Endothelial cell of umbilical vein (primary cell): ENCODE results near the gene TRMT112. TPM values are rescaled to one million over a fixed set of nuclear protein-coding genes. Genes with fewer than 3 reads are reported as not detected.

ENCODE experiments used
- BruUV-seq: library from RNA; stranded (reverse); fragments of 400-500 nt; replicated peaks from 2 replicates; lab custom pipeline; 2021; lab: Mats Ljungman, UMichigan
- CTCF ChIA-PET: fragments of 300-600, 350-600 bp; sonication (Branson Sonifier 250); formaldehyde crosslinking; loops from one replicate; lab custom pipeline; 2021; ENCODE audit warnings: antibody characterized with exemption, inconsistent platforms; lab: Charles Lee
- POLR2A ChIA-PET: fragments of 300-600, 350-600 bp; sonication (Branson Sonifier 250); formaldehyde crosslinking; loops from one replicate; lab custom pipeline; 2021; ENCODE audit warnings: antibody characterized with exemption, inconsistent platforms; lab: Charles Lee
- DNase-seq: peaks from one replicate; pipeline ENCODE4 v3.0.0-alpha.2; 2011; ENCODE audit warnings: low read depth, low spot score
- FAIRE-seq: peaks from 2 replicates; lab custom pipeline; 2011; peaks lifted over from hg19 to GRCh38; lab: Jason Lieb, UNC
- H2AFZ ChIP-seq: 2 replicates; pipeline ENCODE4 v1.6.0; 2012; ENCODE audit warnings: low read depth, low read length, control low read depth, inconsistent platforms
- H3K27ac ChIP-seq: 2 replicates; pipeline ENCODE4 v1.5.1; 2011; ENCODE audit warnings: low read depth, mild to moderate bottlenecking, control low read depth, low read length, moderate library complexity; ENCODE audit not compliant: insufficient read depth
- H3K27me3 ChIP-seq, 2 experiments: 2 replicates each; pipeline versions ENCODE4 v1.6.0 to v1.6.1; 2011; ENCODE audit warnings: low read length in 2 of 2, mixed read lengths in 1 of 2; ENCODE audit not compliant: control insufficient read depth in 2 of 2, insufficient read depth in 2 of 2
- H3K36me3 ChIP-seq, 2 experiments: 2 replicates in 1 of 2; 3 replicates in 1 of 2; pipeline ENCODE4 v1.5.1; 2011; ENCODE audit warnings: low read length in 2 of 2, mild to moderate bottlenecking in 1 of 2, moderate library complexity in 1 of 2; ENCODE audit not compliant: control insufficient read depth in 2 of 2, insufficient read depth in 2 of 2; ENCODE audit errors: extremely low read depth in 1 of 2
- H3K4me1 ChIP-seq: 3 replicates; pipeline ENCODE4 v1.5.1; 2011; ENCODE audit warnings: mild to moderate bottlenecking, low read length; ENCODE audit not compliant: control insufficient read depth, insufficient read depth; ENCODE audit errors: extremely low read depth
- H3K4me2 ChIP-seq: 2 replicates; pipeline ENCODE4 v1.6.1; 2011; ENCODE audit warnings: low read length, control low read depth, mixed read lengths; ENCODE audit not compliant: insufficient read depth
- H3K4me3 ChIP-seq, 3 experiments: fragments of 200-600 bp in 1 of 3; sonication (generic), shearing (Covaris generic) in 1 of 3; replicated peaks in 1 of 3; 2 replicates each; pipeline ENCODE4 v1.5.1; 2011 to 2016; ENCODE audit warnings: control low read depth in 3 of 3, low read length in 3 of 3, mild to moderate bottlenecking in 2 of 3, inconsistent platforms in 1 of 3, low read depth in 1 of 3, moderate library complexity in 1 of 3; ENCODE audit not compliant: insufficient read depth in 1 of 3
- H3K79me2 ChIP-seq: 2 replicates; pipeline ENCODE4 v1.6.0; 2012; ENCODE audit warnings: low read length, inconsistent platforms; ENCODE audit not compliant: control insufficient read depth, insufficient read depth
- H3K9ac ChIP-seq: replicated peaks from 2 replicates; pipeline ENCODE3; 2011; ENCODE audit warnings: low read length, control low read depth; ENCODE audit not compliant: insufficient read depth; ENCODE audit errors: extremely low read depth
- H3K9me1 ChIP-seq: replicated peaks from 3 replicates; pipeline ENCODE4 v1.6.0; 2011; ENCODE audit warnings: mild to moderate bottlenecking, low read length; ENCODE audit not compliant: control insufficient read depth, insufficient read depth; ENCODE audit errors: extremely low read depth
- H3K9me3 ChIP-seq: replicated peaks from 2 replicates; pipeline ENCODE4 v1.5.1; 2012; ENCODE audit warnings: low read length, inconsistent platforms; ENCODE audit not compliant: control insufficient read depth, insufficient read depth
- H4K20me1 ChIP-seq: replicated peaks from 2 replicates; pipeline ENCODE3; 2011; ENCODE audit warnings: mild to moderate bottlenecking, low read length; ENCODE audit not compliant: control insufficient read depth, insufficient read depth; ENCODE audit errors: extremely low read depth
- CTCF ChIP-seq, 2 donors: IDR thresholded peaks; 1 replicate in 1 of 2; 2 replicates in 1 of 2; pipeline ENCODE4 v1.5.1; 2011; ENCODE audit warnings: low read length in 2 of 2, mild to moderate bottlenecking in 2 of 2, moderate library complexity in 2 of 2, control low read depth in 1 of 2, inconsistent platforms in 1 of 2, low read depth in 1 of 2; ENCODE audit not compliant: insufficient read depth in 1 of 2; ENCODE audit errors: extremely low read depth in 1 of 2
- EZH2 ChIP-seq: IDR thresholded peaks from 2 replicates; pipeline ENCODE4 v1.6.1; 2012; ENCODE audit warnings: borderline replicate concordance, low read depth, mild to moderate bottlenecking, moderate library complexity, low read length, inconsistent platforms; ENCODE audit not compliant: severe bottlenecking
- FOS ChIP-seq: IDR thresholded peaks from 2 replicates; pipeline ENCODE4 v1.6.1; 2011; ENCODE audit warnings: mild to moderate bottlenecking, low read length, moderate library complexity, borderline replicate concordance; ENCODE audit not compliant: insufficient read depth
- GATA2 ChIP-seq: IDR thresholded peaks from 2 replicates; pipeline ENCODE4 v1.7.0; 2011; ENCODE audit warnings: low read depth, mild to moderate bottlenecking, moderate library complexity, mixed read lengths, low read length; ENCODE audit not compliant: insufficient read length, insufficient read depth
- JUN ChIP-seq: IDR thresholded peaks from 2 replicates; pipeline ENCODE4 v1.6.1; 2011; ENCODE audit warnings: borderline replicate concordance, low read depth; ENCODE audit not compliant: insufficient read length, insufficient read depth
- MAX ChIP-seq: IDR thresholded peaks from 2 replicates; pipeline ENCODE4 v1.6.1; 2011; ENCODE audit not compliant: insufficient read depth, insufficient read length
- MYC ChIP-seq: IDR thresholded peaks from one replicate; pipeline ENCODE4 v1.6.1; 2011; ENCODE audit warnings: mild to moderate bottlenecking, low read depth, low read length
- POLR2A ChIP-seq: IDR thresholded peaks from 2 replicates; pipeline ENCODE4 v1.6.1; 2012; ENCODE audit warnings: low read depth, mild to moderate bottlenecking, control low read depth, low read length
- POLR2AphosphoS5 ChIP-seq: IDR thresholded peaks from 2 replicates; pipeline ENCODE4 v1.6.1; 2012; ENCODE audit warnings: low read depth, mild to moderate bottlenecking, control low read depth, low read length, moderate library complexity; ENCODE audit not compliant: insufficient read depth
- dilution Hi-C: fragments of 300-500 bp; cut with MboI; formaldehyde crosslinking; loops from one replicate; pipeline ENCODE4 v1.15.0; 2019; ENCODE audit warnings: low sequenced_read_pairs; ENCODE audit not compliant: extremely low pct_ligation_motif_present
- intact Hi-C: fragments of 100-400 bp; cut with micrococcal nuclease; formaldehyde crosslinking; loops from one replicate; pipeline ENCODE4 v1.10.0; 2022
- polyA plus RNA-seq, 4 experiments: library from polyadenylated mRNA; depleted of rRNA in 3 of 4; stranded (reverse) in 3 of 4; unstranded in 1 of 4; fragments of >200 nt; gene quantifications; 2 replicates each; pipeline versions ENCODE4 v1.2.1 to v1.2.3, GENCODE V29; 2011 to 2012; ENCODE audit warnings: missing spikeins in 1 of 4
- total RNA-seq: library from RNA; stranded (reverse); gene quantifications from 2 replicates; pipeline ENCODE4 v1.2.3, GENCODE V29; 2021

Gene TRMT112
- total and polyA plus RNA-seq, 2 donors (not counting 3 experiments of a cell fraction or from before 2014, with no cell fraction given): 195 to 575 TPM

GRCh38 chr11:64278576-64279190, 38.7 kb downstream of the TRMT112 start:
- CTCF ChIA-PET: interaction anchor here (0.9 to 4.4 kb wide), 2 partner anchors 22 to 26 kb away, joined by 3 to 20 read pairs; partner anchors contain the start of gene CATSPERZ
- BruUV-seq: no TSS peak
- POLR2A ChIA-PET: no interaction called here
- no peak overlapping the region for H3K4me3 ChIP-seq
- H4K20me1 ChIP-seq: no peaks in the 10 kb centered on the region
- peaks cover 2 to 20% of the 10 kb centered on the region in 2 experiments for H3K36me3 ChIP-seq
- no peak overlapping the region for H2AFZ ChIP-seq
- H3K4me2 ChIP-seq: no peak overlapping the region
- intact Hi-C loops: no loop called here
- H3K9me3 ChIP-seq: no peaks in the 10 kb centered on the region
- peaks cover 2% of the 10 kb centered on the region for H3K79me2 ChIP-seq
- TF ChIP-seq FOS (no peak), POLR2AphosphoS5 (no peak), POLR2A (no peak), CTCF (IDR thresholded peaks at IDR 0.05; ENCODE audit: extremely low read depth in 1 of 2, insufficient read depth in 1 of 2, low read depth in 1 of 2, low read length in 2 of 2) (no peak), GATA2 (no peak), MYC (no peak), EZH2 (no peak), JUN (no peak), MAX (no peak)
- no peak overlapping the region for H3K27ac ChIP-seq
- H3K27me3 ChIP-seq: no peaks in the 10 kb centered on the region
- no peak overlapping the region for H3K9ac ChIP-seq
- FAIRE-seq (no peak), DNase-seq (no peak)
- dilution Hi-C loops: no loop called here
- H3K4me1 ChIP-seq: peaks cover under 1% of the 10 kb centered on the region
- no peaks in the 10 kb centered on the region for H3K9me1 ChIP-seq
